ENCODE measurements around the gene NGLY1.

NGLY1 gene

DNA sequence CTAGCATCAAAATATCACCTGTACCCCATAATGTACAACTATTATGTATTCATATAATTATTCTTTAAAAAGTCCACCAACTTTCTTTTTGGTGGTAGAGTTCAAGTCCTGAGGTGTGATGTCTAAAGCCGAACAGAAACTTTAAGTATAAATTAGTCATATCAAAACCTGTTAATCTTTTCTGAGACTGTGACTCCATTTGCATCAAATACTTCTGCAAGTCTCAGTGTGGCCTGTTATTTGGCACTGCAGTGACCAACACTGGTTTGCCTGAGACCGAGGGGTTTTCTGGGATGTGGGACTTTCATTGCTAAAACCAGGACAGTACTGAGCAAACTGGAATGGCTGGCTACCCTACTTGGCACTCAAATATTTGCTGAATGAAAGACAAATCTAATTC is 7.3 kb downstream of the NGLY1 start:
- CTCF ChIA-PET: no interaction called here
- POLR2A ChIA-PET: no interaction called here
- Histone ChIP-seq H3K4me3 (ENCODE audit: control insufficient read depth in 1 of 7, extremely low read depth in 1 of 7, insufficient read depth in 4 of 7, low read depth in 2 of 7, low read length in 6 of 7) (no peak overlapping the region), H3K9me3 (ENCODE audit: control extremely low read depth in 1 of 5, control insufficient read depth in 4 of 5, insufficient read depth in 2 of 5, low read depth in 1 of 5, low read length in 4 of 5) (peaks cover 1 to 26% (median 9%) of the 10 kb centered on the region in 5 experiments), H3K27ac (ENCODE audit: insufficient read depth in 1 of 2, low read depth in 1 of 2, low read length in 2 of 2, poor library complexity in 1 of 2, severe bottlenecking in 2 of 2) (no peak overlapping the region), H3K27me3 (replicated peaks in 2 of 5; ENCODE audit: control insufficient read depth in 4 of 5, insufficient read depth in 5 of 5, low read length in 4 of 5) (no peaks in the 10 kb centered on the region), H3K36me3 (ENCODE audit: control insufficient read depth in 4 of 4, insufficient read depth in 4 of 4, low read length in 3 of 4) (peaks cover 23 to 52% (median 42%) of the 10 kb centered on the region in 4 experiments), H3K4me1 (ENCODE audit: control extremely low read depth in 1 of 4, control insufficient read depth in 4 of 4, insufficient read depth in 4 of 4, low read length in 3 of 4) (peaks cover 0 to 10% (median 8%) of the 10 kb centered on the region in 4 experiments)
- no peak for DNase-seq
- WGBS (ENCODE audit: insufficient coverage): 100% methylated on average over 2 of the region's 2 CpGs

DNA sequence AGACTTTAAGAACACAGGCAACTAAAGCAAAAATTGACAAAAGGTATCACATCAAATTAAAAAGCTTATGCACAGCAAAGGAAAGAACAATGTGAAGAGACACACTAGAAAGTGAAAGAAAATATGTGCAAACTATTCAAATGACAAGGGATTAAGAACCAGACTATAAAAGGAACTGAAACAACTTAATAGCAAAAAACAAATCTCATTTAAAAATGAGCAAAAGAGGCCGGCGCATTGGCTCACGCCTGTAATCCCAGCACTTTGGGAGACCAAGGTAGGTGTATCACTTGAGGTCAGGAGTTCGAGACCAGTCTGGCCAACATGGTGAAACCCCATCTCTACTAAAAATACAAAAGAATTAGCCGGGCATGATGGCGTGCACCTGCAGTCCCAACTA is 14.4 kb downstream of the NGLY1 start:
- H3K4me1 ChIP-seq (ENCODE audit: control extremely low read depth in 1 of 4, control insufficient read depth in 4 of 4, insufficient read depth in 4 of 4, low read length in 3 of 4): no peaks in the 10 kb centered on the region
- POLR2A ChIA-PET: no interaction called here

DNA sequence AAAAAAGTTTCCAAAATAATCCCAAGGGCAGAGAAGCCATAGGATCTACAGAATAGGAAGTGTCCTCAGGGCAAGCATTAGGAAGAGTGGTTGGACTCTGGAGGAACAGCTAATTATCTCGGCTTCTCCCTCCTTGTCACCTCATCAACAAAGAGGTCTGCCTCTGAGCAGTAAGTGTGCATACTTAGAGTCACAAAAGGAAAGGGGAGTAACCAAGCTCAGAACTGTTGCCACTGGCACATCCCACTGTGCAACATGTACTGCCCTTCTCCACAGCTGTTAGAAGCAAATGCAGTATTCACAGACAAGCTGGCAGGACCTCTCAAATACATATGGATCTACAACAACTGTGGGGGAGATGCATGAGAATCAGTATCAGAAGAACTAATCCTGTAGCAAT is 31.5 kb downstream of the NGLY1 start:
- Histone ChIP-seq H3K9me3 (ENCODE audit: control extremely low read depth in 1 of 5, control insufficient read depth in 4 of 5, insufficient read depth in 2 of 5, low read depth in 1 of 5, low read length in 4 of 5) (no peaks in the 10 kb centered on the region), H3K4me3 (ENCODE audit: control insufficient read depth in 1 of 7, extremely low read depth in 1 of 7, insufficient read depth in 4 of 7, low read depth in 2 of 7, low read length in 6 of 7) (no peak overlapping the region), H3K36me3 (ENCODE audit: control insufficient read depth in 4 of 4, insufficient read depth in 4 of 4, low read length in 3 of 4) (peaks cover 22 to 60% (median 43%) of the 10 kb centered on the region in 4 experiments), H3K27ac (ENCODE audit: insufficient read depth in 1 of 2, low read depth in 1 of 2, low read length in 2 of 2, poor library complexity in 1 of 2, severe bottlenecking in 2 of 2) (no peak overlapping the region), H3K4me1 (ENCODE audit: control extremely low read depth in 1 of 4, control insufficient read depth in 4 of 4, insufficient read depth in 4 of 4, low read length in 3 of 4) (no peaks in the 10 kb centered on the region), H3K27me3 (replicated peaks in 2 of 5; ENCODE audit: control insufficient read depth in 4 of 5, insufficient read depth in 5 of 5, low read length in 4 of 5) (no peaks in the 10 kb centered on the region)
- CTCF ChIA-PET: no interaction called here
- no peak for DNase-seq
- POLR2A ChIA-PET: no interaction called here
- WGBS (ENCODE audit: insufficient coverage): no CpG with 5 or more reads among the region's 1 CpG

More for the DNA sequence above, 14.4 kb downstream of the NGLY1 start:
- WGBS (ENCODE audit: insufficient coverage): 92% methylated on average over 6 of the region's 6 CpGs
- Histone ChIP-seq H3K36me3 (ENCODE audit: control insufficient read depth in 4 of 4, insufficient read depth in 4 of 4, low read length in 3 of 4) (peaks cover 7 to 27% (median 18%) of the 10 kb centered on the region in 4 experiments), H3K27me3 (replicated peaks in 2 of 5; ENCODE audit: control insufficient read depth in 4 of 5, insufficient read depth in 5 of 5, low read length in 4 of 5) (no peaks in the 10 kb centered on the region), H3K9me3 (ENCODE audit: control extremely low read depth in 1 of 5, control insufficient read depth in 4 of 5, insufficient read depth in 2 of 5, low read depth in 1 of 5, low read length in 4 of 5) (peaks cover under 1 to 17% (median 4%) of the 10 kb centered on the region in 5 experiments), H3K27ac (ENCODE audit: insufficient read depth in 1 of 2, low read depth in 1 of 2, low read length in 2 of 2, poor library complexity in 1 of 2, severe bottlenecking in 2 of 2) (no peak overlapping the region), H3K4me3 (ENCODE audit: control insufficient read depth in 1 of 7, extremely low read depth in 1 of 7, insufficient read depth in 4 of 7, low read depth in 2 of 7, low read length in 6 of 7) (no peak overlapping the region)
- CTCF ChIA-PET: interaction anchor here (0.7 kb wide), 1 partner anchor 87 kb away, joined by 3 read pairs; no protein-coding TSS in a partner anchor
- DNase-seq: no peak

GRCh38 chr3:25751048-25751447 is 32.2 kb downstream of the NGLY1 start:
- Histone ChIP-seq H3K27me3 (replicated peaks in 2 of 5; ENCODE audit: control insufficient read depth in 4 of 5, insufficient read depth in 5 of 5, low read length in 4 of 5) (no peaks in the 10 kb centered on the region), H3K36me3 (ENCODE audit: control insufficient read depth in 4 of 4, insufficient read depth in 4 of 4, low read length in 3 of 4) (peaks cover 22 to 62% (median 41%) of the 10 kb centered on the region in 4 experiments), H3K4me3 (ENCODE audit: control insufficient read depth in 1 of 7, extremely low read depth in 1 of 7, insufficient read depth in 4 of 7, low read depth in 2 of 7, low read length in 6 of 7) (no peak overlapping the region), H3K27ac (ENCODE audit: insufficient read depth in 1 of 2, low read depth in 1 of 2, low read length in 2 of 2, poor library complexity in 1 of 2, severe bottlenecking in 2 of 2) (no peak overlapping the region), H3K9me3 (ENCODE audit: control extremely low read depth in 1 of 5, control insufficient read depth in 4 of 5, insufficient read depth in 2 of 5, low read depth in 1 of 5, low read length in 4 of 5) (no peaks in the 10 kb centered on the region), H3K4me1 (ENCODE audit: control extremely low read depth in 1 of 4, control insufficient read depth in 4 of 4, insufficient read depth in 4 of 4, low read length in 3 of 4) (no peaks in the 10 kb centered on the region)
- 100% methylated on average over 3 of the region's 3 CpGs for whole genome bisulfite sequencing (ENCODE audit: insufficient coverage)
- ChIA-PET CTCF (no interaction called here), POLR2A (no interaction called here)
- no peak for DNase-seq

DNA sequence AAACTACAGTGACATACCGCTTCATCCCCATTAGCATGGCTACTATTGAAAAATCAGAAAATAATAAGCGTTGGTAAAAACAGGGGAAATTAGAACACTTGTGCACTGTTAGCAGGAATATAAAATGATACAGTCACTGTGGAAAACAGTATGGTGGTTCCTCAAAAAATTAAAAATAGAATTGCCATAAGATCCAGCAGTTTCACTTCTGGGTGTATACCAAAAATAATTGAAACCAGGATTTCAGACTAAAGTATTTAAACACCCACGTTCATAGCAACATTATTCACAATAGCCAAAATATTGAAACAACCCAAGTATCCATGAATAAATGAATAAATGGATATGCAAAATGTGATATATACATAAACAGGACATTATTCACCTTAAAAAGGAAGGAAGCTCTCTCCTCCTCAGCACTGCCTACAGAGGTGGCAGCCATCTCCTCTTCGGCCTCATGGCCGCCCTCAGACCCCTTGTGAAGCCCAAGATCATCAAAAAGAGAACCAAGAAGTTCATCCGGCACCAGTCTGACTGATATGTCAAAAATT is 34.1 kb downstream of the NGLY1 start:
- Histone ChIP-seq H3K4me1 (ENCODE audit: control extremely low read depth in 1 of 4, control insufficient read depth in 4 of 4, insufficient read depth in 4 of 4, low read length in 3 of 4) (no peaks in the 10 kb centered on the region), H3K27me3 (replicated peaks in 2 of 5; ENCODE audit: control insufficient read depth in 4 of 5, insufficient read depth in 5 of 5, low read length in 4 of 5) (no peaks in the 10 kb centered on the region), H3K4me3 (ENCODE audit: control insufficient read depth in 1 of 7, extremely low read depth in 1 of 7, insufficient read depth in 4 of 7, low read depth in 2 of 7, low read length in 6 of 7) (no peak overlapping the region), H3K27ac (ENCODE audit: insufficient read depth in 1 of 2, low read depth in 1 of 2, low read length in 2 of 2, poor library complexity in 1 of 2, severe bottlenecking in 2 of 2) (no peak overlapping the region), H3K36me3 (ENCODE audit: control insufficient read depth in 4 of 4, insufficient read depth in 4 of 4, low read length in 3 of 4) (peaks cover 26 to 75% (median 45%) of the 10 kb centered on the region in 4 experiments), H3K9me3 (ENCODE audit: control extremely low read depth in 1 of 5, control insufficient read depth in 4 of 5, insufficient read depth in 2 of 5, low read depth in 1 of 5, low read length in 4 of 5) (no peaks in the 10 kb centered on the region)
- CTCF ChIA-PET: interaction anchor here (0.8 kb wide), 1 partner anchor 15 kb away, joined by 4 read pairs; no protein-coding TSS in a partner anchor
- 100% methylated on average over 2 of the region's 6 CpGs for WGBS (ENCODE audit: insufficient coverage)
- no peak for DNase-seq
- POLR2A ChIA-PET: no interaction called here

- no peak overlapping the region for H3K27ac ChIP-seq (ENCODE audit: insufficient read depth in 1 of 2, low read depth in 1 of 2, low read length in 2 of 2, poor library complexity in 1 of 2, severe bottlenecking in 2 of 2)
- no peak overlapping the region for H3K4me3 ChIP-seq (ENCODE audit: control insufficient read depth in 1 of 7, extremely low read depth in 1 of 7, insufficient read depth in 4 of 7, low read depth in 2 of 7, low read length in 6 of 7)
- no peak for DNase-seq
- no peaks in the 10 kb centered on the region for H3K9me3 ChIP-seq (ENCODE audit: control extremely low read depth in 1 of 5, control insufficient read depth in 4 of 5, insufficient read depth in 2 of 5, low read depth in 1 of 5, low read length in 4 of 5)
- CTCF ChIA-PET: no interaction called here
- no peaks in the 10 kb centered on the region for H3K27me3 ChIP-seq (replicated peaks in 2 of 5; ENCODE audit: control insufficient read depth in 4 of 5, insufficient read depth in 5 of 5, low read length in 4 of 5)
- WGBS (ENCODE audit: insufficient coverage): 100% methylated on average over 3 of the region's 3 CpGs
- no peaks in the 10 kb centered on the region for H3K4me1 ChIP-seq (ENCODE audit: control extremely low read depth in 1 of 4, control insufficient read depth in 4 of 4, insufficient read depth in 4 of 4, low read length in 3 of 4)
- peaks cover 28 to 77% (median 49%) of the 10 kb centered on the region in 4 experiments for H3K36me3 ChIP-seq (ENCODE audit: control insufficient read depth in 4 of 4, insufficient read depth in 4 of 4, low read length in 3 of 4)
- POLR2A ChIA-PET: no interaction called here
Observed at GRCh38 chr3:25748189-25748588, 35.1 kb downstream of the NGLY1 start.

GRCh38 chr3:25747033-25747432 is 36.2 kb downstream of the NGLY1 start:
- no peaks in the 10 kb centered on the region for H3K9me3 ChIP-seq (ENCODE audit: control extremely low read depth in 1 of 5, control insufficient read depth in 4 of 5, insufficient read depth in 2 of 5, low read depth in 1 of 5, low read length in 4 of 5)
- ChIA-PET CTCF (interaction anchor here (1.0 to 1.3 kb wide), 2 partner anchors 10 to 16 kb away, joined by 3 to 4 read pairs; no protein-coding TSS in a partner anchor), POLR2A (no interaction called here)
- peaks cover 30 to 83% (median 53%) of the 10 kb centered on the region in 4 experiments for H3K36me3 ChIP-seq (ENCODE audit: control insufficient read depth in 4 of 4, insufficient read depth in 4 of 4, low read length in 3 of 4)
- H3K27me3 ChIP-seq (replicated peaks in 2 of 5; ENCODE audit: control insufficient read depth in 4 of 5, insufficient read depth in 5 of 5, low read length in 4 of 5): no peaks in the 10 kb centered on the region
- H3K4me3 ChIP-seq (ENCODE audit: control insufficient read depth in 1 of 7, extremely low read depth in 1 of 7, insufficient read depth in 4 of 7, low read depth in 2 of 7, low read length in 6 of 7): no peak overlapping the region
- no peaks in the 10 kb centered on the region for H3K4me1 ChIP-seq (ENCODE audit: control extremely low read depth in 1 of 4, control insufficient read depth in 4 of 4, insufficient read depth in 4 of 4, low read length in 3 of 4)
- H3K27ac ChIP-seq (ENCODE audit: insufficient read depth in 1 of 2, low read depth in 1 of 2, low read length in 2 of 2, poor library complexity in 1 of 2, severe bottlenecking in 2 of 2): no peak overlapping the region
- no peak for DNase-seq
